PC-9 (cell line): ENCODE results near the gene BRI3. TPM values are rescaled to one million over a fixed set of nuclear protein-coding genes. Genes with fewer than 3 reads are reported as not detected.

Experiments used
- BruUV-seq: library from RNA; stranded (reverse); fragments of 400-500 nt; replicated peaks from 2 replicates; lab custom pipeline; 2021; lab: Mats Ljungman, UMichigan
- CTCF ChIA-PET: fragments of 300-600 bp; sonication (Branson Sonifier 250); formaldehyde crosslinking; loops from one replicate; lab custom pipeline; 2022; ENCODE audit warnings: antibody characterized with exemption; lab: Charles Lee
- POLR2A ChIA-PET: fragments of 300-600 bp; sonication (Branson Sonifier 250); formaldehyde crosslinking; loops from one replicate; lab custom pipeline; 2022; ENCODE audit warnings: antibody characterized with exemption; ENCODE audit not compliant: unreplicated experiment; lab: Charles Lee
- DNase-seq, 2 experiments: peaks; one replicate each; pipeline versions ENCODE4 v3.0.0 to v3.0.0-alpha.2; 2015 to 2022; ENCODE audit warnings: mixed read lengths in 1 of 2
- H2AFZ ChIP-seq: fragments of 200-600 bp; sonication (generic); 2 replicates; pipeline ENCODE4 v1.8.1; 2017; ENCODE audit warnings: antibody characterized with exemption
- H3F3A ChIP-seq: fragments of 200-600 bp; sonication (generic); 2 replicates; pipeline ENCODE4 v1.8.1; 2017; ENCODE audit warnings: antibody characterized with exemption, mild to moderate bottlenecking, low read depth; ENCODE audit not compliant: insufficient read depth
- H3K27ac ChIP-seq: fragments of 200-600 bp; sonication (generic); 2 replicates; pipeline ENCODE4 v1.6.1; 2016; ENCODE audit warnings: mixed run types
- H3K27me3 ChIP-seq: fragments of 200-600 bp; sonication (generic); 2 replicates; pipeline ENCODE4 v1.6.1; 2016; ENCODE audit warnings: low read depth, mixed run types; ENCODE audit not compliant: insufficient read depth
- H3K36me3 ChIP-seq: fragments of 200-600 bp; sonication (generic); 2 replicates; pipeline ENCODE4 v1.6.1; 2016; ENCODE audit warnings: low read depth, mixed run types
- H3K4me1 ChIP-seq: fragments of 200-600 bp; sonication (generic); replicated peaks from 2 replicates; pipeline ENCODE4 v1.6.1; 2016; ENCODE audit warnings: mixed run types; ENCODE audit not compliant: insufficient read depth
- H3K4me2 ChIP-seq: fragments of 200-600 bp; sonication (generic); 2 replicates; pipeline ENCODE4 v1.6.1; 2017; ENCODE audit warnings: mixed run types
- H3K4me3 ChIP-seq: fragments of 200-600 bp; sonication (generic); 2 replicates; pipeline ENCODE4 v1.6.1; 2016; ENCODE audit warnings: mixed run types
- H3K79me2 ChIP-seq: fragments of 200-600 bp; sonication (generic); 2 replicates; pipeline ENCODE4 v1.6.1; 2017; ENCODE audit warnings: low read depth, mixed run types
- H3K9me2 ChIP-seq: fragments of 200-600 bp; sonication (generic); 2 replicates; pipeline ENCODE4 v1.8.1; 2017; ENCODE audit warnings: mild to moderate bottlenecking; ENCODE audit not compliant: insufficient read depth
- H3K9me3 ChIP-seq: fragments of 200-600 bp; sonication (generic); 2 replicates; pipeline ENCODE4 v1.8.1; 2016; ENCODE audit warnings: low read depth; ENCODE audit not compliant: insufficient read depth
- H4K20me1 ChIP-seq: fragments of 200-600 bp; sonication (generic); 2 replicates; pipeline ENCODE4 v1.8.1; 2017; ENCODE audit not compliant: insufficient read depth
- CTCF ChIP-seq: fragments of 200-600 bp; sonication (generic); conservative IDR thresholded peaks from 2 replicates; pipeline ENCODE4 v1.6.1; 2017; ENCODE audit warnings: mixed run types, antibody characterized with exemption, mild to moderate bottlenecking, moderate library complexity
- EZH2 ChIP-seq: fragments of 200-600 bp; sonication (generic); IDR thresholded peaks from 2 replicates; pipeline ENCODE4 v1.8.0; 2017; ENCODE audit warnings: antibody characterized with exemption, low read depth
- intact Hi-C: fragments of 100-400 bp; cut with micrococcal nuclease; formaldehyde crosslinking; loops from one replicate; pipeline ENCODE4 v1.10.0; 2022; ENCODE audit not compliant: unreplicated experiment
- total RNA-seq: library from RNA; stranded (reverse); gene quantifications from 2 replicates; pipeline ENCODE4 v1.2.3, GENCODE V29; 2021

The BRI3 gene
- total RNA-seq, 1 experiment from 2014 or later, result 255 TPM

GRCh38 chr7:98303176-98303865, 21.8 kb downstream of the BRI3 start:
- no peak overlapping the region for H3K4me3 ChIP-seq
- H3K9me3 ChIP-seq, result no peaks in the 10 kb centered on the region
- TF ChIP-seq CTCF (no peak), EZH2 (no peak)
- no peak overlapping the region for H3K27ac ChIP-seq
- CTCF ChIA-PET, result no interaction called here
- POLR2A ChIA-PET, result no interaction called here
- no peaks in the 10 kb centered on the region for H3K27me3 ChIP-seq
- H3K4me2 ChIP-seq, result no peak overlapping the region
- DNase-seq, result no peak
- no peaks in the 10 kb centered on the region; the same call in 1 of the 2 replicates for H3K79me2 ChIP-seq
- H4K20me1 ChIP-seq, result peaks cover 17% of the 10 kb centered on the region
- H3K4me1 ChIP-seq, result no peaks in the 10 kb centered on the region
- H3F3A ChIP-seq, result peaks cover 5% of the 10 kb centered on the region; the same call in 1 of the 2 replicates
- H2AFZ ChIP-seq, result no peak overlapping the region
- peaks cover 25% of the 10 kb centered on the region for H3K36me3 ChIP-seq
- H3K9me2 ChIP-seq, result no peaks in the 10 kb centered on the region
- no TSS peak for BruUV-seq
- intact Hi-C loops, result no loop called here

DNA sequence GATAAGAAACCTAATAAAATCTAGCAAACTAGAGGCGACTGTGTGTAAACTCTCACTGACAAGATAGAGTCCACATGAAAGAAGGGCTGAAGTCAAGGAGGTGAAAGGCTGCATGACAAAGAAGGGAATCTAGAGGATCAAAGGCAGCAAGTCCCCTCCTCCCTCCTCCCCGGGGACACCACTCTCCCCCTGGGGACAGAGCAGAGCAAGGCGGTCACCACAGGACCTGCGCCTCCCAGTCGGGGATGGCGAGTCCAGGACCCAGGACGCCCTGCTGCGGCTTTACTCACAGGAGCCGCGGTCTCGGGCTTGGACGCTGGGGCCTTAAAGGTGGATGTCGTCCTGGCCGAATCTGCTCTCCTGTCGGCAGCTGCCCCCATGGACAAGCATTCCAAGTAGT, 22.4 kb downstream of the BRI3 start:
- no peak overlapping the region for H2AFZ ChIP-seq
- ChIA-PET CTCF (no interaction called here), POLR2A (no interaction called here)
- H3K4me2 ChIP-seq, result no peak overlapping the region
- H3K9me3 ChIP-seq, result no peaks in the 10 kb centered on the region
- no peaks in the 10 kb centered on the region for H3K4me1 ChIP-seq
- BruUV-seq, result no TSS peak
- peaks cover 5% of the 10 kb centered on the region; the same call in 1 of the 2 replicates for H3F3A ChIP-seq
- H3K27ac ChIP-seq, result no peak overlapping the region
- intact Hi-C loops, result no loop called here
- H3K27me3 ChIP-seq, result no peaks in the 10 kb centered on the region
- no peaks in the 10 kb centered on the region for H3K9me2 ChIP-seq
- no peak for DNase-seq
- H3K79me2 ChIP-seq, result no peaks in the 10 kb centered on the region; the same call in 1 of the 2 replicates
- peaks cover 17% of the 10 kb centered on the region for H4K20me1 ChIP-seq
- H3K36me3 ChIP-seq, result peaks cover 25% of the 10 kb centered on the region
- no peak overlapping the region for H3K4me3 ChIP-seq
- TF ChIP-seq EZH2, result no peak
- TF ChIP-seq CTCF, result no peak

- Histone ChIP-seq H3K4me1 (no peaks in the 10 kb centered on the region), H3K79me2 (no peaks in the 10 kb centered on the region), H3K36me3 (peaks cover 35% of the 10 kb centered on the region), H3K27me3 (no peaks in the 10 kb centered on the region), H3K9me3 (no peaks in the 10 kb centered on the region), H3F3A (peaks cover 5% of the 10 kb centered on the region; the same call in 1 of the 2 replicates), H3K4me2 (no peak overlapping the region), H2AFZ (no peak overlapping the region), H3K27ac (no peak overlapping the region), H4K20me1 (peaks cover 9% of the 10 kb centered on the region), H3K4me3 (no peak overlapping the region), H3K9me2 (no peaks in the 10 kb centered on the region)
- TF ChIP-seq EZH2, result no peak
- no peak for TF ChIP-seq CTCF
- CTCF ChIA-PET, result no interaction called here
- POLR2A ChIA-PET, result no interaction called here
- no TSS peak for BruUV-seq
- no peak for DNase-seq
- intact Hi-C loops, result no loop called here
Observed at GRCh38 chr7:98305951-98306535, 24.6 kb downstream of the BRI3 start.
